ENCODE data around the gene TLK2.
"Not testable (repeated sequence)": the region's sequence is repeated elsewhere in the genome, so short reads cannot be mapped to it uniquely, and the experiment has no call there.

Gene TLK2

GRCh38 chr17:62478424-62478879 lies at the start of gene TLK2:
Gene TLK2, plus strand, starts transcription at chr17:62478825. Its CDS starts 2,301 bp downstream, at chr17:62481126.
- DNase-seq = peak; percentile 94

GRCh38 chr17:62435251-62435650 lies 43.4 kb upstream of the TLK2 start:
- not testable (repeated sequence) for DNase-seq

GRCh38 chr17:62441181-62441580 lies 37.4 kb upstream of the TLK2 start:
- DNase-seq = not testable (repeated sequence)

GRCh38 chr17:62444063-62444462 lies 34.6 kb upstream of the TLK2 start:
- no peak for DNase-seq

- DNase-seq = peak; percentile 35
These were observed 32.8 kb upstream of the TLK2 start for GRCh38 chr17:62445791-62446190.

- DNase-seq = not testable (repeated sequence)
These were observed 26.4 kb upstream of the TLK2 start for GRCh38 chr17:62452195-62452594.

GRCh38 chr17:62453041-62453440 lies 25.6 kb upstream of the TLK2 start:
- DNase-seq = peak; percentile 20

- DNase-seq = not testable (repeated sequence)
These were observed 25.0 kb upstream of the TLK2 start for GRCh38 chr17:62453656-62454055.

- DNase-seq = not testable (repeated sequence)
These were observed 24.5 kb upstream of the TLK2 start for GRCh38 chr17:62454111-62454510.

GRCh38 chr17:62456016-62456415 lies 22.6 kb upstream of the TLK2 start:
- no peak for DNase-seq

- DNase-seq = not testable (repeated sequence)
These were observed 20.1 kb upstream of the TLK2 start for GRCh38 chr17:62458483-62458882.

GRCh38 chr17:62464422-62464821 lies 14.2 kb upstream of the TLK2 start:
- DNase-seq = not testable (repeated sequence)

- DNase-seq = not testable (repeated sequence)
These were observed 13.4 kb upstream of the TLK2 start for GRCh38 chr17:62465271-62465670.

GRCh38 chr17:62470666-62471379 lies 7.8 kb upstream of the TLK2 start:
- DNase-seq = peak; percentile 90

GRCh38 chr17:62471380-62471880 lies 7.2 kb upstream of the TLK2 start:
- not testable (repeated sequence) for DNase-seq

- DNase-seq = peak; percentile 44
These were observed 5.3 kb upstream of the TLK2 start for GRCh38 chr17:62473030-62473982.

GRCh38 chr17:62477111-62477510 lies 1.5 kb upstream of the TLK2 start:
- DNase-seq = not testable (repeated sequence)

- peak; percentile 46 for DNase-seq
These were observed 762 bp upstream of the TLK2 start for GRCh38 chr17:62477718-62478408.

- DNase-seq = peak; percentile 44
These were observed 434 bp downstream of the TLK2 start for GRCh38 chr17:62478880-62479638.

GRCh38 chr17:62479639-62480258 lies 1.1 kb downstream of the TLK2 start:
- DNase-seq = peak; percentile 26

- DNase-seq = not testable (repeated sequence)
These were observed 3.9 kb downstream of the TLK2 start for GRCh38 chr17:62482553-62482952.

All from hematopoietic multipotent progenitor cell treated with erythropoietin and hydrocortisone succinate and interleukin-3 and kit ligand, for 4 days (in vitro differentiated cells).